Thyroid gland (tissue), 4 donors: ENCODE results near the gene SLC25A42. TPM values are rescaled to one million over a fixed set of nuclear protein-coding genes. Genes with fewer than 3 reads are reported as not detected.
A peak's percentile ranks its signal among the peaks of the same experiment; 100 is the strongest.

ENCODE experiments used
- DNase-seq, 2 donors: peaks; one replicate each; pipeline ENCODE4 v3.0.0-alpha.2; 2019
- H3K27ac ChIP-seq, 3 donors: fragments of 200-600 bp; sonication (generic); 1 replicate in 2 of 3; 2 replicates in 1 of 3; pipeline ENCODE4 v1.5.1; 2016 to 2019; ENCODE audit warnings: mild to moderate bottlenecking in 1 of 3, moderate library complexity in 1 of 3
- H3K27me3 ChIP-seq: fragments of 200-600 bp; sonication (generic); one replicate; pipeline ENCODE4 v1.5.1; 2019
- H3K36me3 ChIP-seq, 2 donors: fragments of 200-600 bp; sonication (generic); one replicate each; pipeline ENCODE4 v1.5.1; 2016 to 2019
- H3K4me1 ChIP-seq, 2 donors: fragments of 200-600 bp; sonication (generic); one replicate each; pipeline ENCODE4 v1.5.1; 2017 to 2019
- H3K4me3 ChIP-seq, 3 donors: fragments of 200-600 bp; sonication (generic); replicated peaks in 1 of 3; 1 replicate in 2 of 3; 2 replicates in 1 of 3; pipeline ENCODE4 v1.5.1; 2016; ENCODE audit warnings: mild to moderate bottlenecking in 1 of 3
- H3K9me3 ChIP-seq: fragments of 200-600 bp; sonication (generic); one replicate; pipeline ENCODE4 v1.5.1; 2017
- POLR2A ChIP-seq, 2 donors: fragments of 450-650 bp; IDR thresholded peaks; one replicate each; pipeline ENCODE4 v1.6.1; 2017; ENCODE audit warnings: antibody characterized with exemption in 2 of 2, mild to moderate bottlenecking in 2 of 2, moderate library complexity in 1 of 2
- WGBS, 2 donors: methylation state at CpG; one replicate each; pipeline ENCODE4 v1.1.5; 2017; 5-methylcytosine and 5-hydroxymethylcytosine counted together
- intact Hi-C: fragments of 100-400 bp; cut with DNase I; formaldehyde crosslinking; loops from one replicate; pipeline ENCODE4 v1.15.1; 2023
- total RNA-seq, 4 donors: library from RNA; depleted of rRNA; stranded (reverse); fragments of >200 nt; gene quantifications; one replicate each; pipeline ENCODE4 v1.2.3, GENCODE V29; 2016
- TF ChIP-seq, protein P1 (sequence below), 6 experiments: fragments of 200-600 bp in 3 of 6; fragments of 450-650 bp in 3 of 6; sonication (generic) in 3 of 6; IDR thresholded peaks; one replicate each; pipeline ENCODE4 v1.5.1; 2016 to 2019; ENCODE audit warnings: antibody characterized with exemption in 6 of 6, mild to moderate bottlenecking in 2 of 6, inconsistent platforms in 1 of 6, moderate library complexity in 1 of 6

SLC25A42 gene
- total RNA-seq, 4 donors from 2014 or later = 28.0 to 43.9 (median 33.9) TPM

DNA sequence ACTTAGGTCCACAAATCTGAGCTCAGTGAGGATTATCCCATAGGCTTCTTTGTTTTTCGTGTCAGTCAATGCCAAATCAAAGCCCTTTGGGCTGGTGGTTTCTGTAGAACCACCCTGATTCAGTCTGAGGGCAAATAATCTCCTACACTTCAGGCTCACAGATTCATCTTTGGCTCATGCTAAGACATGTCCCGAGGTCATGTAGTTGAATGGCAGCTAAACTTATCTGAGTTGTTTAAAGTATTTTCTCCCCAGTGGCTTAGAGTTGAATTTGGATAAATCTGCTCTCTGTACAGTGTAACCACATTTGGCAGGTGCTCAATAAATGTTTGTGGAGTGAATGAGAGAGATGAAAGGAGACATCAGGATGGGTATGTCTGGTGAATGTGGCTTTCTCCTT, 13.1 kb upstream of the SLC25A42 start:
- no peaks in the 10 kb centered on the region for H3K27me3 ChIP-seq
- TF ChIP-seq POLR2A (IDR thresholded peaks at IDR 0.05) = no peak
- TF ChIP-seq, protein P1, sequence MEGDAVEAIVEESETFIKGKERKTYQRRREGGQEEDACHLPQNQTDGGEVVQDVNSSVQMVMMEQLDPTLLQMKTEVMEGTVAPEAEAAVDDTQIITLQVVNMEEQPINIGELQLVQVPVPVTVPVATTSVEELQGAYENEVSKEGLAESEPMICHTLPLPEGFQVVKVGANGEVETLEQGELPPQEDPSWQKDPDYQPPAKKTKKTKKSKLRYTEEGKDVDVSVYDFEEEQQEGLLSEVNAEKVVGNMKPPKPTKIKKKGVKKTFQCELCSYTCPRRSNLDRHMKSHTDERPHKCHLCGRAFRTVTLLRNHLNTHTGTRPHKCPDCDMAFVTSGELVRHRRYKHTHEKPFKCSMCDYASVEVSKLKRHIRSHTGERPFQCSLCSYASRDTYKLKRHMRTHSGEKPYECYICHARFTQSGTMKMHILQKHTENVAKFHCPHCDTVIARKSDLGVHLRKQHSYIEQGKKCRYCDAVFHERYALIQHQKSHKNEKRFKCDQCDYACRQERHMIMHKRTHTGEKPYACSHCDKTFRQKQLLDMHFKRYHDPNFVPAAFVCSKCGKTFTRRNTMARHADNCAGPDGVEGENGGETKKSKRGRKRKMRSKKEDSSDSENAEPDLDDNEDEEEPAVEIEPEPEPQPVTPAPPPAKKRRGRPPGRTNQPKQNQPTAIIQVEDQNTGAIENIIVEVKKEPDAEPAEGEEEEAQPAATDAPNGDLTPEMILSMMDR (IDR thresholded peaks at IDR 0.05) = no peak
- peaks cover 29% of the 10 kb centered on the region in 2 donors for H3K36me3 ChIP-seq
- H3K4me1 ChIP-seq = no peaks in the 10 kb centered on the region
- H3K4me3 ChIP-seq = no peak overlapping the region
- no peak for DNase-seq
- intact Hi-C loops = no loop called here
- no peak overlapping the region for H3K27ac ChIP-seq
- H3K9me3 ChIP-seq = no peaks in the 10 kb centered on the region
- 92 to 97% methylated on average over 2 of the region's 2 CpGs for WGBS, 2 donors

DNA sequence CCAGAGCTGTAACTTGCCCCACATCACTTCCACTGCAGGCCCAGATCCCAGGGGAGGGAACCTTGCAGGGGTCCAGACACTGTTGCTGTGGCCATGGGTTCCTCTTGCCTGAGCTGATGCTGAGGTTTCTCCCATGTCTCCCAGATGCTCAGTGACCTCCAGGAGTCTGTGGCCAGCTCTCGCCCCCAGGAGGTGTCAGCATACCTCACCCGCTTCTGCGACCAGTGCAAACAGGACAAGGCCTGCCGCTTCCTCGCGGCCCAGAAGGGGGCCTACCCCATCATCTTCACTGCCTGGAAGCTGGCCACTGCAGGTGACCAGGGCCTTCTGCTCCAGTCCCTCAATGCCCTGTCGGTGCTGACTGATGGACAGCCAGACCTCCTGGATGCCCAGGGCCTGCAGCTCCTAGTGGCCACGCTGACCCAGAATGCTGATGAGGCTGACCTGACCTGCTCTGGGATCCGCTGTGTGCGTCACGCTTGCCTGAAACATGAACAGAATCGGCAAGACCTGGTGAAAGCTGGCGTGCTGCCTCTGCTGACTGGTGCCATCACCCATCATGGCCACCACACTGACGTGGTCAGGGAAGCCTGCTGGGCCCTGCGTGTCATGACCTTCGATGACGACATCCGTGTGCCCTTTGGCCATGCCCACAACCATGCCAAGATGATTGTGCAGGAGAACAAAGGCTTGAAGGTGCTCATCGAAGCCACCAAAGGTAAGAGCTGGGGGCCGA, 12.1 kb upstream of the SLC25A42 start:
- WGBS, 2 donors = 89 to 90% methylated on average over 13 to 18 of the region's 20 CpGs
- Histone ChIP-seq H3K9me3 (no peaks in the 10 kb centered on the region), H3K36me3 (peaks cover 29 to 31% of the 10 kb centered on the region in 2 donors), H3K4me1 (no peaks in the 10 kb centered on the region), H3K4me3 (no peak overlapping the region), H3K27me3 (no peaks in the 10 kb centered on the region), H3K27ac (no peak overlapping the region)
- intact Hi-C loops = no loop called here
- DNase-seq = no peak
- no peak for TF ChIP-seq POLR2A (IDR thresholded peaks at IDR 0.05)
- TF ChIP-seq, protein P1 (IDR thresholded peaks at IDR 0.05) = no peak

DNA sequence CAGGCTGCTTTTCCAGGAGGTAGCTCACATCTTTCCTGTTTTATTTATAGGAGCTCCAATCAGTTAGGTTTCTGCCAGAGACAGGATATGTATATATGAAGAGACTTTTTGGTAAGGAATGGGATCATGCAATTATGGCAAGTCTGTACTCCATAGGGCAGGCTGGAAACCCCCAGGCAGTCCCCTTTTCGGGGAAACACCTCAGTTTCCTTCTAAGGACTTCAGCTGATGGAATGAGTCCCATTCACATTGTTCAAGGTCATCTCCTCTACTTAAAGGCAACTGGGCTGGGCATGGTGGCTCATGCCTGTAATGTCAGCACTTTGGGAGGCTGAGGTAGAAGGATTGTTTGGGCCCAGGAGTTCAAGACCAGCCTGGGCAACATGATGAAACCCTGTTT, 10.9 kb upstream of the SLC25A42 start:
- peaks cover 29 to 37% of the 10 kb centered on the region in 2 donors for H3K36me3 ChIP-seq
- intact Hi-C loops = no loop called here
- no peaks in the 10 kb centered on the region for H3K27me3 ChIP-seq
- TF ChIP-seq POLR2A (IDR thresholded peaks at IDR 0.05) = no peak
- TF ChIP-seq, protein P1 (IDR thresholded peaks at IDR 0.05) = no peak
- 86 to 100% methylated on average over 1 of the region's 1 CpG for WGBS, 2 donors
- DNase-seq = no peak
- H3K9me3 ChIP-seq = no peaks in the 10 kb centered on the region
- H3K4me1 ChIP-seq = no peaks in the 10 kb centered on the region
- H3K27ac ChIP-seq = no peak overlapping the region
- no peak overlapping the region for H3K4me3 ChIP-seq

DNA sequence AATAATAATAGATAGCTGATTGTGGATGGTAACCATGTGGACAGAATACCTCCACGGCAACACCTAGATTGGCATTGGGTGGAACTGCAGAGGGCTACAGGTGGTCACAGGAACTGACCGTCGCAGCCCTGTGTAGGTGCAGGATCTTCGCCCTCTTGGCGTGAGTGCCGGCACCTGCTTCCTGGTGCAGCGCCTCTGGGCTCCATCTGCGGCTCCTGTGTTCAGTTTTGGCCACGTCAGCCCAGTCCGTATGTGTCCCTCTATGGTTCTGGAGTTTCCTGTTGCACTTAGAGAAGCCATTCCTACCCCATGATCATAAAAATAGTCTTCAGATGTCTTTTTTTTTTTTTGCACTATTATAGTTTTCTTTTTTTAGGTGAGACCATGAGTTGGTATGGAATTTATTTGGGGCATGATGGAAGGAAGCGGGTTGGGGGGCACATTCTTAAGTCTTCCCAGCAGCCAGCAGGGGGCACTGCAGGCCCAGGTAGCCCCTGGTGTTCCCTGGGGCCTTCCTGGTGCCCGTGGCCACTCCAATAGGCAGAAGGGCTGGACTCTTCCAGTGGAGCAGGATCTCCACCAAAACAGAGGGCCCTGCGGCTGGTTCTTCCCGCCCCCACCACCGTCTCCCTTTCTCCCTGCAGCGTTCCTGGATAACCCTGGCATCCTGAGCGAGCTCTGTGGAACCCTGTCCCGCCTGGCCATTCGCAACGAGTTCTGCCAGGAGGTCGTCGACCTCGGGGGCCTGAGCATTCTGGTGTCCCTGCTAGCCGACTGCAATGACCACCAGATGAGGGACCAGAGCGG, 10.1 kb upstream of the SLC25A42 start:
- intact Hi-C loops = loop anchor here (2.0 kb wide), 1 partner anchor 89 kb away; no protein-coding TSS in a partner anchor

More for the DNA sequence above, 10.1 kb upstream of the SLC25A42 start:
- Histone ChIP-seq H3K4me1 (peaks cover 0 to 4% of the 10 kb centered on the region in 2 donors), H3K9me3 (no peaks in the 10 kb centered on the region), H3K27me3 (no peaks in the 10 kb centered on the region), H3K27ac (no peak overlapping the region), H3K4me3 (no peak overlapping the region), H3K36me3 (peaks cover 29 to 37% of the 10 kb centered on the region in 2 donors)
- no peak for TF ChIP-seq POLR2A (IDR thresholded peaks at IDR 0.05)
- TF ChIP-seq, protein P1 (IDR thresholded peaks at IDR 0.05) = peak; percentile 43 to 81 (median 74)
- peak; percentile 73 to 79 for DNase-seq
- 85 to 90% methylated on average over 21 to 25 of the region's 25 CpGs for WGBS, 2 donors
